ENCODE data around the gene DQX1. TPM values are rescaled to one million over a fixed set of nuclear protein-coding genes. Genes with fewer than 3 reads are reported as not detected.

DQX1 gene
- total RNA-seq, 5 donors from 2014 or later (not counting 1 experiment from before 2014, with no cell fraction given): 0.33 to 0.76 (median 0.47) TPM; not detected in 2

GRCh38 chr2:74507926-74508520 lies 18.0 kb downstream of the DQX1 start:
- Histone ChIP-seq H3K9me3 (no peaks in the 10 kb centered on the region), H3K36me3 (ENCODE audit: control insufficient read depth in 2 of 2, extremely low read depth in 1 of 2, insufficient read depth in 1 of 2, low read length in 1 of 2) (peaks cover 9 to 15% of the 10 kb centered on the region in 2 donors), H3K27me3 (replicated peaks in 1 of 2; ENCODE audit: control insufficient read depth in 2 of 2, extremely low read depth in 1 of 2, insufficient read depth in 2 of 2, low read length in 1 of 2) (peaks cover 14 to 60% of the 10 kb centered on the region in 2 experiments), H3K4me1 (ENCODE audit: control insufficient read depth in 1 of 2, extremely low read depth in 1 of 2, insufficient read depth in 2 of 2, low read length in 2 of 2) (peaks cover 11 to 40% of the 10 kb centered on the region in 2 experiments), H3K27ac (ENCODE audit: low read length) (peak overlapping the region; percentile 95), H3K4me3 (ENCODE audit: control insufficient read depth in 1 of 2, extremely low read depth in 1 of 2, low read length in 1 of 2) (peak overlapping the region; percentile 95 to 99)
- H3K9me3 Mint-ChIP-seq: no peaks in the 10 kb centered on the region
- WGBS (ENCODE audit: insufficient coverage): 39% methylated on average over 16 of the region's 38 CpGs
- CTCF ChIA-PET: interaction anchor here (0.5 to 1.1 kb wide), 2 partner anchors 22 to 101 kb away, joined by 3 read pairs; no protein-coding TSS in a partner anchor
- H3K4me3 Mint-ChIP-seq: peak overlapping the region; percentile 94 to 100 (median 95)
- ATAC-seq (replicated peaks in 1 of 4) (peak in 1 of 4 experiments; percentile 0), DNase-seq (peak in 2 of 35 experiments; percentile 24 to 38)
- POLR2A ChIA-PET: interaction anchor here (0.5 to 1.6 kb wide), 2 partner anchors 22 to 881 kb away, joined by 3 to 7 read pairs; partner anchors contain the start of gene HTRA2 (in 1 of the 2)
- peaks cover 29% of the 10 kb centered on the region for H3K36me3 Mint-ChIP-seq
- H3K4me1 Mint-ChIP-seq: peaks cover 41 to 53% (median 45%) of the 10 kb centered on the region in 3 donors
- peaks cover 31 to 48% of the 10 kb centered on the region in 2 donors for H3K27me3 Mint-ChIP-seq
- H3K27ac Mint-ChIP-seq: peak overlapping the region; percentile 100

GRCh38 chr2:74507145-74507925 lies 18.7 kb downstream of the DQX1 start, which contains the start of gene PCGF1:
PCGF1 (minus strand) TSS chr2:74507695; CDS start chr2:74507668, 27 bp downstream.
- ATAC-seq (replicated peaks in 1 of 4) (peak; percentile 93 to 95 (median 94)), DNase-seq (peak; percentile 92 to 100 (median 98))
- peaks cover 9 to 15% of the 10 kb centered on the region in 2 donors for H3K36me3 ChIP-seq (ENCODE audit: control insufficient read depth in 2 of 2, extremely low read depth in 1 of 2, insufficient read depth in 1 of 2, low read length in 1 of 2)
- Mint-ChIP-seq H3K9me3 (no peaks in the 10 kb centered on the region), H3K4me3 (peak within 1 kb of the TSS; percentile 94 to 100 (median 95)), H3K36me3 (peaks cover 29% of the 10 kb centered on the region), H3K27me3 (peaks cover 30 to 47% of the 10 kb centered on the region in 2 donors), H3K27ac (peak within 1 kb of the TSS; percentile 100), H3K4me1 (peaks cover 41 to 57% (median 51%) of the 10 kb centered on the region in 3 donors)
- H3K27ac ChIP-seq (ENCODE audit: low read length): peak within 1 kb of the TSS; percentile 95
- WGBS (ENCODE audit: insufficient coverage): under 1% methylated on average over 49 of the region's 56 CpGs
- peaks cover 14 to 62% of the 10 kb centered on the region in 2 experiments for H3K27me3 ChIP-seq (replicated peaks in 1 of 2; ENCODE audit: control insufficient read depth in 2 of 2, extremely low read depth in 1 of 2, insufficient read depth in 2 of 2, low read length in 1 of 2)
- ChIA-PET CTCF (interaction anchor here (0.6 to 1.4 kb wide), 4 partner anchors 23 to 481 kb away, joined by 3 to 7 read pairs (median 6); partner anchors contain the start of genes CCDC142 (in 1 of the 2) and TTC31 (in 1 of the 2)), POLR2A (interaction anchor here in 1 of 2 donors (0.6 kb wide), 1 partner anchor 307 kb away, joined by 4 read pairs; no protein-coding TSS in a partner anchor)
- peak within 1 kb of the TSS; percentile 95 to 99 for H3K4me3 ChIP-seq (ENCODE audit: control insufficient read depth in 1 of 2, extremely low read depth in 1 of 2, low read length in 1 of 2)
- peaks cover 11 to 47% of the 10 kb centered on the region in 2 experiments for H3K4me1 ChIP-seq (ENCODE audit: control insufficient read depth in 1 of 2, extremely low read depth in 1 of 2, insufficient read depth in 2 of 2, low read length in 2 of 2)
- no peaks in the 10 kb centered on the region for H3K9me3 ChIP-seq

- Mint-ChIP-seq H3K27ac (no peak overlapping the region), H3K4me1 (peaks cover 47 to 64% (median 54%) of the 10 kb centered on the region in 3 donors), H3K4me3 (peak overlapping the region in 1 of 3 donors; percentile 94), H3K36me3 (peaks cover 29% of the 10 kb centered on the region), H3K9me3 (no peaks in the 10 kb centered on the region), H3K27me3 (peaks cover 38 to 53% of the 10 kb centered on the region in 2 donors)
- DNase-seq (no peak), ATAC-seq (replicated peaks in 1 of 4) (no peak)
- no peak overlapping the region for H3K27ac ChIP-seq (ENCODE audit: low read length)
- POLR2A ChIA-PET: no interaction called here
- peaks cover 9 to 15% of the 10 kb centered on the region in 2 donors for H3K36me3 ChIP-seq (ENCODE audit: control insufficient read depth in 2 of 2, extremely low read depth in 1 of 2, insufficient read depth in 1 of 2, low read length in 1 of 2)
- H3K9me3 ChIP-seq: no peaks in the 10 kb centered on the region
- CTCF ChIA-PET: no interaction called here
- H3K4me3 ChIP-seq (ENCODE audit: control insufficient read depth in 1 of 2, extremely low read depth in 1 of 2, low read length in 1 of 2): no peak overlapping the region
- peaks cover 11 to 53% of the 10 kb centered on the region in 2 experiments for H3K4me1 ChIP-seq (ENCODE audit: control insufficient read depth in 1 of 2, extremely low read depth in 1 of 2, insufficient read depth in 2 of 2, low read length in 2 of 2)
- peaks cover 20 to 64% of the 10 kb centered on the region in 2 experiments for H3K27me3 ChIP-seq (replicated peaks in 1 of 2; ENCODE audit: control insufficient read depth in 2 of 2, extremely low read depth in 1 of 2, insufficient read depth in 2 of 2, low read length in 1 of 2)
- no CpG with 5 or more reads among the region's 14 CpGs for WGBS (ENCODE audit: insufficient coverage)
Measured at GRCh38 chr2:74505448-74506246, 20.4 kb downstream of the DQX1 start.

- Histone ChIP-seq H3K4me1 (ENCODE audit: control insufficient read depth in 1 of 2, extremely low read depth in 1 of 2, insufficient read depth in 2 of 2, low read length in 2 of 2) (peaks cover 11 to 58% of the 10 kb centered on the region in 2 experiments), H3K9me3 (no peaks in the 10 kb centered on the region), H3K27ac (ENCODE audit: low read length) (no peak overlapping the region), H3K4me3 (ENCODE audit: control insufficient read depth in 1 of 2, extremely low read depth in 1 of 2, low read length in 1 of 2) (no peak overlapping the region), H3K36me3 (ENCODE audit: control insufficient read depth in 2 of 2, extremely low read depth in 1 of 2, insufficient read depth in 1 of 2, low read length in 1 of 2) (peaks cover 9 to 15% of the 10 kb centered on the region in 2 donors), H3K27me3 (replicated peaks in 1 of 2; ENCODE audit: control insufficient read depth in 2 of 2, extremely low read depth in 1 of 2, insufficient read depth in 2 of 2, low read length in 1 of 2) (peaks cover 21 to 71% of the 10 kb centered on the region in 2 experiments)
- Mint-ChIP-seq H3K27ac (no peak overlapping the region), H3K4me3 (peak overlapping the region; percentile 5 to 67 (median 49)), H3K27me3 (peaks cover 42 to 63% of the 10 kb centered on the region in 2 donors), H3K4me1 (peaks cover 47 to 71% (median 58%) of the 10 kb centered on the region in 3 donors), H3K36me3 (peaks cover 29% of the 10 kb centered on the region), H3K9me3 (no peaks in the 10 kb centered on the region)
- POLR2A ChIA-PET: no interaction called here
- CTCF ChIA-PET: interaction anchor here in 1 of 2 donors (0.5 to 1.2 kb wide), 2 partner anchors 21 to 27 kb away, joined by 3 to 4 read pairs; no protein-coding TSS in a partner anchor
- WGBS (ENCODE audit: insufficient coverage): no CpG with 5 or more reads among the region's 3 CpGs
- ATAC-seq (replicated peaks in 1 of 4): no peak
- DNase-seq: no peak
Measured at GRCh38 chr2:74504591-74504990, 21.4 kb downstream of the DQX1 start.

GRCh38 chr2:74503506-74504475 lies 22.2 kb downstream of the DQX1 start:
- Histone ChIP-seq H3K27ac (ENCODE audit: low read length) (no peak overlapping the region), H3K4me1 (ENCODE audit: control insufficient read depth in 1 of 2, extremely low read depth in 1 of 2, insufficient read depth in 2 of 2, low read length in 2 of 2) (peaks cover 11 to 66% of the 10 kb centered on the region in 2 experiments), H3K9me3 (no peaks in the 10 kb centered on the region), H3K4me3 (ENCODE audit: control insufficient read depth in 1 of 2, extremely low read depth in 1 of 2, low read length in 1 of 2) (peak overlapping the region; percentile 45 to 67), H3K27me3 (replicated peaks in 1 of 2; ENCODE audit: control insufficient read depth in 2 of 2, extremely low read depth in 1 of 2, insufficient read depth in 2 of 2, low read length in 1 of 2) (peaks cover 21 to 79% of the 10 kb centered on the region in 2 experiments), H3K36me3 (ENCODE audit: control insufficient read depth in 2 of 2, extremely low read depth in 1 of 2, insufficient read depth in 1 of 2, low read length in 1 of 2) (peaks cover 9 to 15% of the 10 kb centered on the region in 2 donors)
- ATAC-seq (replicated peaks in 1 of 4) (no peak), DNase-seq (no peak)
- Mint-ChIP-seq H3K27ac (peak overlapping the region; percentile 34 to 52), H3K4me1 (peaks cover 51 to 75% (median 63%) of the 10 kb centered on the region in 3 donors), H3K27me3 (peaks cover 47 to 68% of the 10 kb centered on the region in 2 donors), H3K36me3 (peaks cover 29% of the 10 kb centered on the region), H3K9me3 (no peaks in the 10 kb centered on the region), H3K4me3 (peak overlapping the region; percentile 67 to 70 (median 68))
- 84% methylated on average over 30 of the region's 45 CpGs for WGBS (ENCODE audit: insufficient coverage)
- ChIA-PET CTCF (interaction anchor here (0.5 to 1.2 kb wide), 2 partner anchors 28 to 45 kb away, joined by 3 to 4 read pairs; partner anchors contain the start of gene WBP1 (in 1 of the 2)), POLR2A (interaction anchor here in 1 of 2 donors (0.5 kb wide), 2 partner anchors 30 to 336 kb away, joined by 7 to 8 read pairs; no protein-coding TSS in a partner anchor)
